Measurements from ENCODE around the gene KRT1. TPM values are rescaled to one million over a fixed set of nuclear protein-coding genes. Genes with fewer than 3 reads are reported as not detected.

The KRT1 gene
- total and polyA plus RNA-seq, 10 donors = 0.05 to 2.4 (median 0.67) TPM; not detected in 4

DNA sequence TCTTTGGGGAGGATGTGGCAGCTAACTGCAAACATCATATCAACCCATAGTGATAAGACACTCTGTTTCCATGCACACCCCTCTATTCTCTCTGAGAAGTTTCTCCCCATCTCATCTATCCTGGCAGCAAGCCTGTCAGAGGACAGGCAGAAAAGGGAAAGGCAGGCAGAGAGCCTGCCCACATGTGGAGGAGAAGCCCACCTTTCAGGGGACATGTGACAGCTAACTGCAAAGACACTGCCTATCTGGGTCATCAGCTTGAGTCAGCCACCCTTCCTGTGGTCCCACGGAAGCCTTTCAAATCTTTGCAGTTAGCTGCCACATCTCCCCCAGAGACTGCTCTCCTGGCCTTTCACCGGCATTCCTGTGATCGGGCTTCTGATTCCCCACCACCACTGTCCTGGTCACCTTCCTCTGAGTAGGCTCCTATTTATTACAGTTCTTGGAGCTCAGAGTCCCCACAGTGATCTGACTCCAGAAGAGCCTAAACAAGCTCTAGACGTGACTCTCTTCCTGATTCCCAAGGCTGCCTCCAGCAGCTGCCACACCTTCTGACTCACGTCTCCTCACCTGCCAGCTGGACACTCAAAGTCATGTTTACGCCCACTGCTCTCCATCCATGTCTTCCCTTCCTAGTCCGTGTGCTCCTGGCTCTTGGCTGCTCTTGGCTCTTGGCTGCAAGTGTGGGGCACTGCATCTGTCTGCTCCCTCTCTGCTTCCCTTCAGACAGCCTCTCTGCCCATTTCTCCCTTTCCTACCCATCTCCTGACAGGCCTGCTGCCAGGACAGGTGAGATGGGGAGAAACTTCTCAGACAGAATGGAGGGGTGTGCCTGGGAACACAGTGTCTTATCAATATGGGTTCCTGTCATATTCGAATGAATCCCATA is 7.5 kb upstream of the KRT1 start:
- H3K27me3 ChIP-seq (replicated peaks in 1 of 7) = peaks cover 0 to 79% (median 6%) of the 10 kb centered on the region in 7 donors
- H3K27ac ChIP-seq = no peak overlapping the region
- H3K36me3 ChIP-seq = no peaks in the 10 kb centered on the region
- peaks cover 0 to 21% (median 11%) of the 10 kb centered on the region in 6 donors for H3K4me1 ChIP-seq
- TF ChIP-seq POLR2A (IDR thresholded peaks at IDR 0.05) (no peak), CTCF (IDR thresholded peaks at IDR 0.05 in 8 of 11, conservative IDR thresholded peaks at IDR 0.05 in 3 of 11) (no peak), POLR2AphosphoS5 (IDR thresholded peaks at IDR 0.05) (no peak)
- 73 to 86% (median 79%) methylated on average over 8 of the region's 8 CpGs for WGBS, 5 donors
- intact Hi-C loops (cut with DNase I; ENCODE audit: low total_unique reads) = no loop called here
- DNase-seq = peak; percentile 42
- H3K4me3 ChIP-seq = no peak overlapping the region
- no peaks in the 10 kb centered on the region for H3K9me3 ChIP-seq

GRCh38 chr12:52686756-52687487 is 6.7 kb upstream of the KRT1 start:
- WGBS, 5 donors = 75 to 90% (median 80%) methylated on average over 9 of the region's 9 CpGs
- DNase-seq = no peak
- H3K9me3 ChIP-seq = no peaks in the 10 kb centered on the region

DNA sequence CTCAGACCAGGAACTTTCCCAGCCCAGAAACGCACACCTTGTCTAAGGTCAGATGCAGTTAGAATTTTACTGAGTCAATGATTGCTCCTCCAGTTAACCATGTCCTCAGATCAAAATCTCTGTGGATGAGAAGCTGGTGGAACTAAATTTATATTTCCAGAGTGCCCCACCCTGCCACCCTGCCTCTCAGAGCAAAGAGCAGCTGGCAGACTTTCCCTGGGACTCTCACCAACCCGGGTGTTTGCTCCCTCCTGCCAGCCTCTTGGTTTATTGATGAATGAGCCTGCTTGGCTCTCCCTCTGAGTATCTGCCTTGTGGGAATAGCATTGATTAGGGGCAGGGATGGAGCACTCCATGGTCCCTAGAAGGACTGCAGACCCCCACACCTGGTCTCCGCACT is 5.9 kb upstream of the KRT1 start:
- no peaks in the 10 kb centered on the region for H3K36me3 ChIP-seq
- no peaks in the 10 kb centered on the region for H3K9me3 ChIP-seq
- no peak for DNase-seq
- H3K27ac ChIP-seq = no peak overlapping the region
- TF ChIP-seq CTCF (IDR thresholded peaks at IDR 0.05 in 8 of 11, conservative IDR thresholded peaks at IDR 0.05 in 3 of 11) (no peak), POLR2A (IDR thresholded peaks at IDR 0.05) (no peak), POLR2AphosphoS5 (IDR thresholded peaks at IDR 0.05) (no peak)
- intact Hi-C loops (cut with DNase I; ENCODE audit: low total_unique reads) = no loop called here
- H3K4me1 ChIP-seq = peaks cover 0 to 12% (median 4%) of the 10 kb centered on the region in 6 donors
- H3K4me3 ChIP-seq = no peak overlapping the region
- H3K27me3 ChIP-seq (replicated peaks in 1 of 7) = peaks cover 0 to 62% (median 3%) of the 10 kb centered on the region in 7 donors
- 84 to 90% (median 88%) methylated on average over 3 of the region's 3 CpGs for WGBS, 5 donors

More at GRCh38 chr12:52686756-52687487, 6.7 kb upstream of the KRT1 start:
- intact Hi-C loops (cut with DNase I; ENCODE audit: low total_unique reads) = no loop called here
- H3K4me3 ChIP-seq = no peak overlapping the region
- peaks cover 0 to 21% (median 11%) of the 10 kb centered on the region in 6 donors for H3K4me1 ChIP-seq
- peaks cover 0 to 71% (median 4%) of the 10 kb centered on the region in 7 donors for H3K27me3 ChIP-seq (replicated peaks in 1 of 7)
- no peak for TF ChIP-seq POLR2AphosphoS5 (IDR thresholded peaks at IDR 0.05)
- TF ChIP-seq POLR2A (IDR thresholded peaks at IDR 0.05) = no peak
- no peak for TF ChIP-seq CTCF (IDR thresholded peaks at IDR 0.05 in 8 of 11, conservative IDR thresholded peaks at IDR 0.05 in 3 of 11)
- H3K36me3 ChIP-seq = no peaks in the 10 kb centered on the region
- no peak overlapping the region for H3K27ac ChIP-seq
